Retina (tissue), 1 donor: ENCODE results near the gene SLC25A22.

Experiments used
- DNase-seq: peaks from one replicate; pipeline ENCODE4 v3.0.0-alpha.2; 2016

Gene SLC25A22

DNA sequence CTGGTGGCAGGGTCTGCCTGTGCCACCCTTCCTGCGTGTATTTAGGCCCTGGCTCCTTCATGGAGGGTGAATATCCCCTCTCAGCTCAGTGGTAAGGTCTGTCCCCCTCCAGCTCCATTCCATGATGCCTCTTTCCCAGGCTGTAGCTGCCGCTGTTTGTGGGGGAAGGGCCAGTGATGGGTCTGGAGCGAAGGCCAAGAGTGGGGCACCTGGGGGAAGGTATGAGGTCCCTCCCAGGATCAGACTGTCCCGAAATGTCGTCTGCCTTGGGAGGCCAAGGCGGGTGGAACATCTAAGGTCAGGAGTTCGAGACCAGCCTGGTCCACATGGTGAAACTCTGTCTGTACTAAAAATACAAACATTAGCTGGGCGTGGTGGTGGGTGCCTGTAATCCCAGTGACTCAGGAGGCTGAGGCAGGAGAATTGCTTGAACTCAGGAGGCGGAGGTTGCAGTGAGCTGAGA lies 35.8 kb upstream of the SLC25A22 start:
- DNase-seq, result peak; percentile 52

- DNase-seq, result peak; percentile 91
Measured at GRCh38 chr11:833114-833791, 35.2 kb upstream of the SLC25A22 start.

GRCh38 chr11:832529-833113 lies 34.5 kb upstream of the SLC25A22 start, which contains the start of gene CD151:
TSS of gene CD151 (plus strand) at chr11:832952. CDS start at chr11:836070, 3,118 bp downstream.
- DNase-seq, result peak; percentile 89

DNA sequence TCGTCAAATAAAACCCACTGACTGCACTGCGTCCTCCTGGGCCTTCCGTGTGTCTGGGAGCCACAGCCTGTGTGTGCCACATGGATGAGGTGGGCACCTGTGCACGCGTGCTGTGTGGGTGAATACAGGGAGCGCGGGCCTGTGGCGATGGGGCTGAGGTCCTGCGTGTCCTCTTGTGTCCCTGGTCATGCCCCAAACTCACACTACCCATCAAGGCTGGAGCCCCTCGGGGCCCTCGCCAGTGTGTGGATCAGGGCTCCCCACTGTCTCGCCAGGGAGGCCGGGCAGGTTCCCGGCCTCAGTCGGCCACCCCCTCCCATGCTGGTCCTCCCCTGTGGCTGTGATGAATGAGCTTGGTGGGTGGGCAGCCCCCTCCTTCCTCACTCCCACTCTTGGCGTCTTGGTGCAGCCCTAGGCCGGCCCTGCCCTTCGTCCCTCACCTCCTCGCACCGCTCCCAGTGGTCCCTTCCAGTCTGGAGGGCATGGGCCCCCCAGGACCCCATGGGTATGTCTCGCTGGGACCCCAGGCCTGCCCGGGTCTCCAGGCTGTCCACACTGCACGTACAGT lies 34.0 kb upstream of the SLC25A22 start:
- no peak for DNase-seq

GRCh38 chr11:831118-831864 lies 33.2 kb upstream of the SLC25A22 start:
- DNase-seq, result peak; percentile 56

DNA sequence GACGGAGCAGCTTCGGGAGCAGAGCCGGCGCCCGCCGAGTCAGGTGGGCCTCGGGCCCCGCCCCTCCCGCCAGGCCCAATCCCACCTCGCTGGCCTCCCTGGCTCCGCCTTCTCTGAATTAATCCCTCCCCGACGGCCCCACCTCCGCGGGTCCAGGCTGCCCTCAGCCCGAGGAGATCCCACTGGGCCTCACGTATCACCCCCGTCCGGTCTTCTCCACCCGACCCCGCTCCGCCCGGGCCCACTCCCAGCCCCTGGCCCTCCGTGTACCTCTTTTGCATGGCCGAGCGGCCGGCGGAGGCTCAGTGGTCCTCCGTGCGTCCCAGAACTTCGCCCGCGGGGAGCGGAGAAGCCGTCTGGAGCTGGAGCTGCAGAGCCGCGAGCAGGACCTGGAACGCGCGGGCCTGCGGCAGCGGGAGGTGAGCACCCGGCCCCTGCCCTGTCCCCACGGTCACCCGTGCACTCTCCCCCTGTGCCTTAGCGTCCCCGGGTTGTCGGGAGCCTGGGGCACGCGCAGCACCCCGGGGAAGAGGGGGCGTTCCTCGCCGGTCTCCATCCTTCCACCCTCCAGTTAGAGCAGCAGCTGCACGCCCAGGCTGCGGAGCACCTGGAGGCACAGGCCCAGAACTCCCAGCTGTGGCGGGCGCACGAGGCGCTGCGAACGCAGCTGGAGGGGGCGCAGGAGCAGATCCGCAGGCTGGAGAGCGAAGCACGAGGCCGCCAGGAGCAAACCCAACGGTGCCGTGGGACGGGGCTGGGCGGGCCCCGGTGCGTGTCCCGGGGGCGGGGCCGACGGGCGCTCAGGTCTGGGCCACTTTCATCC lies 32.4 kb upstream of the SLC25A22 start:
- peak; percentile 88 for DNase-seq

GRCh38 chr11:829847-830294 lies 31.8 kb upstream of the SLC25A22 start:
- DNase-seq, result no peak

GRCh38 chr11:829176-829846 lies 31.2 kb upstream of the SLC25A22 start:
- DNase-seq, result no peak

- peak; percentile 85 for DNase-seq
Measured at GRCh38 chr11:828506-829175, 30.6 kb upstream of the SLC25A22 start.

GRCh38 chr11:827897-828192 lies 29.8 kb upstream of the SLC25A22 start, which contains the start of gene CRACR2B:
TSS of gene CRACR2B (plus strand) at chr11:827919. CDS start at chr11:828608, 689 bp downstream.
- no peak for DNase-seq

GRCh38 chr11:827146-827896 lies 29.2 kb upstream of the SLC25A22 start:
- peak; percentile 72 for DNase-seq

GRCh38 chr11:826836-827145 lies 28.7 kb upstream of the SLC25A22 start:
- no peak for DNase-seq

DNA sequence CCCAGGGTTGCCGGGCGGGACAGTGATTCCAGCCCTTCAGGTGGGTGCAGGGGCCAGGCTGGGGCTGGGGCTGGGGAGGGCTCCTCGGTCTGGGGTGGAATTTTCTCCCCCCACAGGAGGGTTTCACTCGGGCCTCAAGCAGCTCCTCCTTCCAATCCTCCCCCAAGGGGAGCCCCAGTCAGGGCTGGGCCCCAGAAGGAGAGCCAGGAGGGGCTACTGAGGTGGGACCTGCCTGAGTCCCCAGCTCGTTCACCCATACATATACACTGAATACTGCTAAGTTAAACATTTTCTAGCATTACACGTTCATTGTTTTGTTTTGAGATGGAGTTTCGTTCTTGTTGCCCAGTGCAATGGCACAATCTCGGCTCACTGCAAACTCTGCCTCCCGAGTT lies 28.1 kb upstream of the SLC25A22 start:
- peak; percentile 1 for DNase-seq

GRCh38 chr11:825366-826226 lies 27.5 kb upstream of the SLC25A22 start:
- no peak for DNase-seq

- no peak for DNase-seq
Measured at GRCh38 chr11:824942-825341, 26.9 kb upstream of the SLC25A22 start.

- DNase-seq, result peak; percentile 59
Measured at GRCh38 chr11:824292-824880, 26.3 kb upstream of the SLC25A22 start.

DNA sequence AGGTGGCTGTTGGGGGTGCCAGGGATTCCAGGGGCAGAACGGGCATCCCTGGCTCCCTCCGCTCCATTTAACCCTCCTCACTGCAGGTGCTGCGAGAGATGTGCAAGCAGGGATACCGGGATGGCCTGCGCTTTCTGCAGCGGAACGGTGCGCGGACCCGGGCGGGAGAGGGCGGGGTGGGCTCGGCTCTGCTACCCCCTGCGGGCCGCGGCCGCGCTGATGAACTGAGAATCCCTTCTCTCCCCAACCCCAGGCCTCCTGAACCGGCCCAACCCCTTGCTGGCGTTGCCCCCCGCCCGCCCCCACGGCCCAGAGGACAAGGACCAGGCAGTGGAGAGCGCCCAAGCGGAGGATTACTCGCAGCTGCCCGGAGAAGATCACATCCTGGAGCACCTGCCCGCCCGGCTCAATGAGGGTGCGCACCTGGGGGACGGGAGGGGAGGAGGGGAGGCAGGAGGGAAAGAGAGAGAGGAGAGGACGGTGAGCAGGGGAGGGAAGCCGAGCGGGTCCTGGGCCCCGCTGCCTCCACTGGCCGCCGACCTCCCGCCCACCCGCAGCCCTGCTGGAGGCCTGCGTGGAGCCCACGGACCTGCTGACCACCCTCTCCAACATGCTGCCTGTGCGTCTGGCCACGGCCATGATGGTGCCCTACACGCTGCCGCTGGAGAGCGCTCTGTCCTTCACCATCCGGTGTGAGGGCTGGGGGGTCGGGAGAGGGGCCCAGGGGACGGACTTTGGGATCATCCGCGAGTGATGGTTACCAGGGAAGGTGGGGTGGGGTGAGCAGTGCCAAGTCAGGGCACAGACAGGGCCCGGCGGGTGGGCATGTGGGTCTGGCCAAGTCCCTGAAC lies 25.6 kb upstream of the SLC25A22 start:
- DNase-seq, result no peak
